ENCODE data around the gene ARL6IP4.

The ARL6IP4 gene

DNA sequence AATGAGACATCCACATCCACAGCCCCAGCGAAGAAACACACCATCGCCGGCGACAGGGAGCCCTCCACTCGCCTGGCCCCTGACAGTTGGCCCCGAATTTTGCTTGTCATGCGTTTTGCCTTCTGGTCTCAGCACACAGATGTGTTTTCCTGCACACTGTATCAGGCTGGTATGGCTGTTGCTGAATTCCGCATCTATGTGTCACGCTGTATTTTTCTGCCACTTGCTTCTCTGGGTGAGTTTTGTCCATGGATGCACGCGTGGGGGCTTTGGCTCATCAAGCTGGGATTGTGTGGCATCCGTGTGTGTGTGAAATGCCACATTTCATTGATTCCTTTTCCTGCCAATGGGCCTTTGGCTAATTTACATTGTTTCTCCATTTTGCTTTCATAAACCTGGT lies 26.5 kb downstream of the ARL6IP4 start:
- H4K20me1 ChIP-seq (ENCODE audit: low read depth, low read length), result no peaks in the 10 kb centered on the region
- H2AFZ ChIP-seq (ENCODE audit: low read depth, low read length, severe bottlenecking), result no peak overlapping the region
- no peaks in the 10 kb centered on the region for H3K27me3 ChIP-seq (ENCODE audit: low read length)
- no peaks in the 10 kb centered on the region for H3K79me2 ChIP-seq (ENCODE audit: insufficient read depth, low read length)
- TF ChIP-seq EZH2phosphoT487 (conservative IDR thresholded peaks at IDR 0.05; ENCODE audit: low read length), result no peak
- TF ChIP-seq, protein P1, sequence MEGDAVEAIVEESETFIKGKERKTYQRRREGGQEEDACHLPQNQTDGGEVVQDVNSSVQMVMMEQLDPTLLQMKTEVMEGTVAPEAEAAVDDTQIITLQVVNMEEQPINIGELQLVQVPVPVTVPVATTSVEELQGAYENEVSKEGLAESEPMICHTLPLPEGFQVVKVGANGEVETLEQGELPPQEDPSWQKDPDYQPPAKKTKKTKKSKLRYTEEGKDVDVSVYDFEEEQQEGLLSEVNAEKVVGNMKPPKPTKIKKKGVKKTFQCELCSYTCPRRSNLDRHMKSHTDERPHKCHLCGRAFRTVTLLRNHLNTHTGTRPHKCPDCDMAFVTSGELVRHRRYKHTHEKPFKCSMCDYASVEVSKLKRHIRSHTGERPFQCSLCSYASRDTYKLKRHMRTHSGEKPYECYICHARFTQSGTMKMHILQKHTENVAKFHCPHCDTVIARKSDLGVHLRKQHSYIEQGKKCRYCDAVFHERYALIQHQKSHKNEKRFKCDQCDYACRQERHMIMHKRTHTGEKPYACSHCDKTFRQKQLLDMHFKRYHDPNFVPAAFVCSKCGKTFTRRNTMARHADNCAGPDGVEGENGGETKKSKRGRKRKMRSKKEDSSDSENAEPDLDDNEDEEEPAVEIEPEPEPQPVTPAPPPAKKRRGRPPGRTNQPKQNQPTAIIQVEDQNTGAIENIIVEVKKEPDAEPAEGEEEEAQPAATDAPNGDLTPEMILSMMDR (IDR thresholded peaks at IDR 0.05; ENCODE audit: insufficient read depth, low read length, poor library complexity, severe bottlenecking), result no peak
- H3K36me3 ChIP-seq (ENCODE audit: low read length), result no peaks in the 10 kb centered on the region
- H3K9me3 ChIP-seq (ENCODE audit: insufficient read depth, low read length), result no peaks in the 10 kb centered on the region
- H3K9me2 ChIP-seq (replicated peaks; ENCODE audit: insufficient read depth, low read length), result no peaks in the 10 kb centered on the region
- no peak overlapping the region for H3K4me2 ChIP-seq (ENCODE audit: low read depth, low read length, poor library complexity, severe bottlenecking)
- H3F3A ChIP-seq (ENCODE audit: insufficient read depth), result no peaks in the 10 kb centered on the region
- no peak overlapping the region for H3K27ac ChIP-seq (ENCODE audit: low read depth, low read length)
- H3K4me3 ChIP-seq (ENCODE audit: insufficient read depth, low read length, poor library complexity, severe bottlenecking), result no peak overlapping the region
- H3K9ac ChIP-seq (ENCODE audit: low read length), result no peak overlapping the region

DNA sequence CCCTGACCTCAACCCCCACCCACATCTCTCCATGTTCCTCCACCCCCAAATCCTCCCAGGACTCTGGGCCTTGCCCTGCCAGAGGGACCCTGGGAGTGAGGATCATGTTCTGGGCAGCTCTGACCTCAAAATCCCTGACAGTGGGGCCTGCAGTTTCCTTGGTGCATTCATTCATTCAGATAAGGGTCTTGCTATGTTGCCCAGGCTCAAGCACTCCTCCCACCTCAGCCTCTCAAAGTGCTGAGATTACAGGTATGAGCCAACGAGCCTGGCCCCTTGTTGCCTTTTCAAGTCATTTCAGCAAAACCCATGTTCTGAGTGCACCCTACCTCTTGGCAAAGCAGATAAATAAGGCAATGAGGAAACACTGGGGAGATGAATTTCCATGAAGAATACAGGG lies 29.6 kb downstream of the ARL6IP4 start:
- Histone ChIP-seq H3K27ac (ENCODE audit: low read depth, low read length) (no peak overlapping the region), H3K9me3 (ENCODE audit: insufficient read depth, low read length) (no peaks in the 10 kb centered on the region), H3K9ac (ENCODE audit: low read length) (no peak overlapping the region), H3F3A (ENCODE audit: insufficient read depth) (no peaks in the 10 kb centered on the region), H3K27me3 (ENCODE audit: low read length) (no peaks in the 10 kb centered on the region), H4K20me1 (ENCODE audit: low read depth, low read length) (no peaks in the 10 kb centered on the region), H3K36me3 (ENCODE audit: low read length) (no peaks in the 10 kb centered on the region), H3K4me2 (ENCODE audit: low read depth, low read length, poor library complexity, severe bottlenecking) (no peak overlapping the region), H3K4me3 (ENCODE audit: insufficient read depth, low read length, poor library complexity, severe bottlenecking) (no peak overlapping the region), H2AFZ (ENCODE audit: low read depth, low read length, severe bottlenecking) (no peak overlapping the region), H3K9me2 (replicated peaks; ENCODE audit: insufficient read depth, low read length) (no peaks in the 10 kb centered on the region), H3K79me2 (ENCODE audit: insufficient read depth, low read length) (no peaks in the 10 kb centered on the region)
- no peak for TF ChIP-seq EZH2phosphoT487 (conservative IDR thresholded peaks at IDR 0.05; ENCODE audit: low read length)
- TF ChIP-seq, protein P1 (IDR thresholded peaks at IDR 0.05; ENCODE audit: insufficient read depth, low read length, poor library complexity, severe bottlenecking), result no peak

DNA sequence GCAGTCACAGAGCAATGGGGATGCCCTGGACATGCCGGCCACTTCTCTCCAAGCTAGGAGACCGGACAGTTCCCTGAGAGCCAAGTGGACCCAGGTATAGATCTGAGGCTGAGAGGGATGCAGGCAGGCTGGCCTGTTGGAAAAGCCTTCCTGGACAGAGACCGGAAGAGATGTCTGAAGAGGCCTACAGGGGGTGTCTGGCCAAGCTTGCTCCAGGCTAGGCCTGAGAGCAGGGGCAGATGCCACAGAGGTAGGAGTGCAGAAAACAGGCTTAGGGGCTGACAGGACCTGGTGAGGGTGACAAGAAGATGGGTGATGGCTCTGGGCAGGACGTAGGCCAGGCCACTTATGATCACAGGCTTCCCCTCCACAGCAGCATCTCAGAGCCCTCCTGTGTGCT lies 30.2 kb downstream of the ARL6IP4 start:
- no peak overlapping the region for H2AFZ ChIP-seq (ENCODE audit: low read depth, low read length, severe bottlenecking)
- TF ChIP-seq, protein P1 (IDR thresholded peaks at IDR 0.05; ENCODE audit: insufficient read depth, low read length, poor library complexity, severe bottlenecking), result no peak
- TF ChIP-seq EZH2phosphoT487 (conservative IDR thresholded peaks at IDR 0.05; ENCODE audit: low read length), result no peak
- H3K9ac ChIP-seq (ENCODE audit: low read length), result no peak overlapping the region
- H3K4me3 ChIP-seq (ENCODE audit: insufficient read depth, low read length, poor library complexity, severe bottlenecking), result no peak overlapping the region
- H4K20me1 ChIP-seq (ENCODE audit: low read depth, low read length), result no peaks in the 10 kb centered on the region
- H3K27me3 ChIP-seq (ENCODE audit: low read length), result no peaks in the 10 kb centered on the region
- H3K4me2 ChIP-seq (ENCODE audit: low read depth, low read length, poor library complexity, severe bottlenecking), result no peak overlapping the region
- H3K27ac ChIP-seq (ENCODE audit: low read depth, low read length), result no peak overlapping the region
- no peaks in the 10 kb centered on the region for H3F3A ChIP-seq (ENCODE audit: insufficient read depth)
- H3K36me3 ChIP-seq (ENCODE audit: low read length), result no peaks in the 10 kb centered on the region
- no peaks in the 10 kb centered on the region for H3K9me2 ChIP-seq (replicated peaks; ENCODE audit: insufficient read depth, low read length)
- H3K79me2 ChIP-seq (ENCODE audit: insufficient read depth, low read length), result no peaks in the 10 kb centered on the region
- H3K9me3 ChIP-seq (ENCODE audit: insufficient read depth, low read length), result no peaks in the 10 kb centered on the region
